Measurements from ENCODE around the gene APEX1.

DNA sequence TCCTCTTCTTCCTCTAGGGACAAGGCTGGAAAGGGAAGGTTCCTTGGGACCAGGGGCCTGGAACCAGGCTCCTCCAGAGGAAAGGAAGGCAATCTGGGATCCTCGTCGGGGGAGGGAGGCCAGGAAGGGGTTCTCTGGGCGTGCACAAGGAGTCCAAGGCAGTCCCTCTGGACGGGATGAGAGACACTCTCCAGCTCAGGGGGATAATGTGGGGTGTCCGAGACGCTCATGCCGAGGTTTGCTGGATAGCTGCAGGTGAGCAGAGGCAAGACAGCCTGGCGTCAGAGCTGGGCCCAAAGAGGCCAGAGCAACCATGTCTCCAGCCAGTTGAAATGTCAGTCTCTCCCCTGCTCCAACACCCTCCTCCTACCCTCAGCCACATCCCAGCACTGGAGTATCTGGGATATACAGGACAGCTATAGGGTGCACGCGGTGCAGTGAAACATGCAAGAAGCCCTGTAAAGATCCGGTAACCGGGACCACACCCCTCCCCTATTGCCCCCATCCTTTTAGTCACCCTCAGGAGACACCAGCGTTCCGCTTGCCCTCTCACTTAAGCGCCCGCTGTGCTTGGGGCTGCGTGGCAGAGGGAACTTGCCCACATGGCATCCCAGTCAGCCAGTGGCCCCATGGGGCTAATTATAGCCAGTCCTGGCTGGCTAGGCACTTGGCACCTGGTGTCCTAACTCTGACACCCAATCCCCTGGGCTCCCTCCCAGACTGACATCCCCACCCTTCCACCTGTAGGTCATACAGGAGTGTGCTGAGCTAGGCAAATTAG, 19.3 kb upstream of the APEX1 start, which contains the start of gene KLHL33:
- TF ChIP-seq, protein P1, sequence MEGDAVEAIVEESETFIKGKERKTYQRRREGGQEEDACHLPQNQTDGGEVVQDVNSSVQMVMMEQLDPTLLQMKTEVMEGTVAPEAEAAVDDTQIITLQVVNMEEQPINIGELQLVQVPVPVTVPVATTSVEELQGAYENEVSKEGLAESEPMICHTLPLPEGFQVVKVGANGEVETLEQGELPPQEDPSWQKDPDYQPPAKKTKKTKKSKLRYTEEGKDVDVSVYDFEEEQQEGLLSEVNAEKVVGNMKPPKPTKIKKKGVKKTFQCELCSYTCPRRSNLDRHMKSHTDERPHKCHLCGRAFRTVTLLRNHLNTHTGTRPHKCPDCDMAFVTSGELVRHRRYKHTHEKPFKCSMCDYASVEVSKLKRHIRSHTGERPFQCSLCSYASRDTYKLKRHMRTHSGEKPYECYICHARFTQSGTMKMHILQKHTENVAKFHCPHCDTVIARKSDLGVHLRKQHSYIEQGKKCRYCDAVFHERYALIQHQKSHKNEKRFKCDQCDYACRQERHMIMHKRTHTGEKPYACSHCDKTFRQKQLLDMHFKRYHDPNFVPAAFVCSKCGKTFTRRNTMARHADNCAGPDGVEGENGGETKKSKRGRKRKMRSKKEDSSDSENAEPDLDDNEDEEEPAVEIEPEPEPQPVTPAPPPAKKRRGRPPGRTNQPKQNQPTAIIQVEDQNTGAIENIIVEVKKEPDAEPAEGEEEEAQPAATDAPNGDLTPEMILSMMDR (IDR thresholded peaks at IDR 0.05; ENCODE audit: low read depth, low read length): no peak
- TF ChIP-seq POLR2A (IDR thresholded peaks at IDR 0.05; ENCODE audit: extremely low read depth, insufficient read length) (no peak), MYC (IDR thresholded peaks at IDR 0.05; ENCODE audit: low read depth, low read length) (no peak)
